Stimulated activated naive CD8-positive, alpha-beta T cell treated with anti-CD3 and anti-CD28 coated beads, Interleukin-15, Interleukin-2, amounts not matched to agents 100 ng/mL and 50 ng/mL, for 24 hours (primary cell): ENCODE results near the gene RNF150.

ENCODE experiments used
- H3K27ac Mint-ChIP-seq: one replicate; pipeline ENCODE4 v1.8.0; 2021; ENCODE audit warnings: mild to moderate bottlenecking, mixed read lengths
- H3K27me3 Mint-ChIP-seq: one replicate; pipeline ENCODE4 v1.8.0; 2021; ENCODE audit warnings: mixed read lengths
- H3K36me3 Mint-ChIP-seq: one replicate; pipeline ENCODE4 v1.8.0; 2021; ENCODE audit warnings: low read depth, mixed read lengths
- H3K4me1 Mint-ChIP-seq: one replicate; pipeline ENCODE4 v1.8.0; 2021; ENCODE audit warnings: low read depth, mixed read lengths
- H3K4me3 Mint-ChIP-seq: one replicate; pipeline ENCODE4 v1.8.0; 2021; ENCODE audit warnings: mild to moderate bottlenecking, mixed read lengths
- H3K9me3 Mint-ChIP-seq: one replicate; pipeline ENCODE4 v1.8.0; 2021; ENCODE audit warnings: mixed read lengths

RNF150 gene

DNA sequence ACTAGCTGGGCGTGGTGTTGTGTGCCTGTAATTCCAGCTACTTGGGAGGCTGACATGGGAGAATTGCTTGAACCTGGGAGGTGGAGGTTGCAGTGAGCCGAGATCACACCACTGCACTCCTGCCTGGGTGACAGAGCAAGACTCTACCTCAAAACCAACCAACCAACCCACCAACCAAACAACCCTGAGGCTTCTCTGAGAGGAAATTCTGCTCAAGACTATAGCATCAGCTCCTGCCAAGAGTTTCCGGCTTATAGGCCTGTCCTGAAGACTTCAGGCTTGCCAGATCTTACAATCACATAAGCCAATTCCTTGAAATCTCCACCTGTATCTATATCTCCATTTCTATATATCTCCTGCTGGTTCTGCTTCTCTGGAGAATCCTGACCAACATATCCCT is 203.3 kb downstream of the RNF150 start:
- Mint-ChIP-seq H3K36me3 (no peaks in the 10 kb centered on the region), H3K4me1 (no peaks in the 10 kb centered on the region)

DNA sequence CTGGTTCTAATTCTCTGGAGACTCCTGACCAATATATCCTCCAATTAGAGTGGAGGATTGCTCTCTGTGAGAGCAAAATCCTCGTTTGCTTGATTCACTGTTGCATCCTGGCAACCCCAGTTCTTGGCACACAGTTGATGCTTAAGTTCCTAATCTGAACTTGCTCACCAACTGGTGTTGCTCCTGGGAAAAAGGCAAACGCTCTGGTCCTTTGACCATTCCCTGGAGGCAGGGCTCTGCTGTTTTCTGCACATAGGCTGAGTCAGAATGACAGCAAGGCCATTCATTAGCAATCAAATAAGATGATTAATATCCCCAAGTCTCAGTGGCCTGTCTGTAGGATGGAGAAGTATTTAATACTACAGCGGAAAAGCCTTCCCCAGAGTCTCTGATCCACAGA is 204.4 kb downstream of the RNF150 start:
- H3K27me3 Mint-ChIP-seq = peaks cover 16% of the 10 kb centered on the region
- H3K36me3 Mint-ChIP-seq = no peaks in the 10 kb centered on the region
- no peak overlapping the region for H3K27ac Mint-ChIP-seq
- no peak overlapping the region for H3K4me3 Mint-ChIP-seq
- no peaks in the 10 kb centered on the region for H3K4me1 Mint-ChIP-seq
- H3K9me3 Mint-ChIP-seq = no peaks in the 10 kb centered on the region

More for the DNA sequence above, 203.3 kb downstream of the RNF150 start:
- Mint-ChIP-seq H3K4me3 (no peak overlapping the region), H3K9me3 (no peaks in the 10 kb centered on the region), H3K27me3 (peaks cover 16% of the 10 kb centered on the region), H3K27ac (no peak overlapping the region)

DNA sequence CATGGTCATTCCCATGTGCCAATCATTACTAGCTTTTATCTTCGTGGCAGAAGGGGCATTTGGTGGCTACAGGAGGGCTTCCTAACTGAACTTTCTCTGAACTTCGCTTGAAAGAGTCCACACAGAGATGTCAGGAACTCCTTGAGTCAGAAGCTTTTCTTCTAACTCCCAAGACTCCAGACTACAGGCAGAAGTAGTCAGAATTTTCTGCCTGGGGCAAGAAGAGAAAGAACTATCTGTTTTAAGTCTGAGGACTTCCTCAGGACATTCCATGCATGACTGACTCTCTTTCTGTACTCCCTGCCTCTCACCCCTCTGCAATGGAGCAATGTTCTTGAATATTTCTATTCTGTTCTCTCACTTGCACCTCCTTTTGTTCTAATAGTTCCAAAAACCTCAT is 206.6 kb downstream of the RNF150 start:
- no peaks in the 10 kb centered on the region for H3K4me1 Mint-ChIP-seq
- no peak overlapping the region for H3K27ac Mint-ChIP-seq
- no peaks in the 10 kb centered on the region for H3K36me3 Mint-ChIP-seq

DNA sequence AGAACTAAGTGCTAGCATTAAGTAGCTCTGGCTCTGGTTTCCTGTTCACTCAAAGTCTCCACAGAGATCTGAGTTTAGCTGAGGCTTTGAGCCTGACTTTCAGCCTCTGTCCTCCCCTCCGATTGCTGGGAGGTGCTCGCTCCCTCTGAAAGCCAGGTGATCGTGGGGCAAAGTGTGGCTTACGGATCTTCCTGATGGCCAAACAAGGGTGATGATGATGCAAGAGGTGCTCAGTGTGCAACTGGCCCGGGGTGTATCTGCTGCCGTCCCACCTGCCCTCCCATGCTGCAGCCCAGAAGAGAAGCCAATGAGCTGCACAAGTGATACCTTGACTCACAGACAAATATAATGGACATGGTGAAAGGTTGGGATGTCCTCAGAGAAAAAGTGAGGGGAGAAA is 207.9 kb downstream of the RNF150 start:
- Mint-ChIP-seq H3K27ac (no peak overlapping the region), H3K4me3 (no peak overlapping the region), H3K27me3 (peaks cover 3% of the 10 kb centered on the region), H3K9me3 (no peaks in the 10 kb centered on the region), H3K4me1 (no peaks in the 10 kb centered on the region), H3K36me3 (no peaks in the 10 kb centered on the region)

More for the DNA sequence above, 206.6 kb downstream of the RNF150 start:
- H3K4me3 Mint-ChIP-seq = no peak overlapping the region
- peaks cover 10% of the 10 kb centered on the region for H3K27me3 Mint-ChIP-seq
- no peaks in the 10 kb centered on the region for H3K9me3 Mint-ChIP-seq

DNA sequence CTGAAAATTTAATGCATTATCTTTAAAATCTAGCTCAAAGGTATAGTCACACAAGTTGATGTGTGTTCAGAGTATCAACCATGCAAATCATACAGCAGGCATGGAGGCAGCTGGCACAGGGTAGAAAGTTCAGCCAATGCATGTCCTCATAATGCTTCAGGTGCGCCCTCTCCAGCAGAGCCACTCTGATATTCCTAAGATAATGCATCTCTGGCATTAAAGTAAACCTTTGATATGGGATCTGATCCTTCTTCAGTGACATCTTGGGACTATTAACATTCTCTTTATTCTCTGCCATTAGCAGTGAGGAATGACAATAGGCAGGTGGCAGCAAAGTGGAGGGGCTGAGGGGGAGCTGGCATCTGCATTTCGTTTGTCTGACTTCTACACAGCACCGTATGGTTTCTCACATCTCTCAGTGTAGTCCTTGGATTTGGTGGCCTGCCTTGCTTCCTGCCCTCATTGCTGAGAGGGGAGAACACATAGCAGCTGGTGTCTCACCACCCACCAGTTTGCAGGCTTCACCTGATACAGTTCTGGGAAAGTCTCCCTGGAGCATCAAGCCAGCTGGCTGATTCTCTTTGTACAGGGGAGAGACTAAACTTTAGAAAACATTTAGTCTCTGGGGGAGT is 208.4 kb downstream of the RNF150 start:
- H3K36me3 Mint-ChIP-seq = no peaks in the 10 kb centered on the region
- H3K27me3 Mint-ChIP-seq = no peaks in the 10 kb centered on the region
- no peaks in the 10 kb centered on the region for H3K9me3 Mint-ChIP-seq
- no peak overlapping the region for H3K27ac Mint-ChIP-seq
- H3K4me3 Mint-ChIP-seq = no peak overlapping the region
- H3K4me1 Mint-ChIP-seq = no peaks in the 10 kb centered on the region

DNA sequence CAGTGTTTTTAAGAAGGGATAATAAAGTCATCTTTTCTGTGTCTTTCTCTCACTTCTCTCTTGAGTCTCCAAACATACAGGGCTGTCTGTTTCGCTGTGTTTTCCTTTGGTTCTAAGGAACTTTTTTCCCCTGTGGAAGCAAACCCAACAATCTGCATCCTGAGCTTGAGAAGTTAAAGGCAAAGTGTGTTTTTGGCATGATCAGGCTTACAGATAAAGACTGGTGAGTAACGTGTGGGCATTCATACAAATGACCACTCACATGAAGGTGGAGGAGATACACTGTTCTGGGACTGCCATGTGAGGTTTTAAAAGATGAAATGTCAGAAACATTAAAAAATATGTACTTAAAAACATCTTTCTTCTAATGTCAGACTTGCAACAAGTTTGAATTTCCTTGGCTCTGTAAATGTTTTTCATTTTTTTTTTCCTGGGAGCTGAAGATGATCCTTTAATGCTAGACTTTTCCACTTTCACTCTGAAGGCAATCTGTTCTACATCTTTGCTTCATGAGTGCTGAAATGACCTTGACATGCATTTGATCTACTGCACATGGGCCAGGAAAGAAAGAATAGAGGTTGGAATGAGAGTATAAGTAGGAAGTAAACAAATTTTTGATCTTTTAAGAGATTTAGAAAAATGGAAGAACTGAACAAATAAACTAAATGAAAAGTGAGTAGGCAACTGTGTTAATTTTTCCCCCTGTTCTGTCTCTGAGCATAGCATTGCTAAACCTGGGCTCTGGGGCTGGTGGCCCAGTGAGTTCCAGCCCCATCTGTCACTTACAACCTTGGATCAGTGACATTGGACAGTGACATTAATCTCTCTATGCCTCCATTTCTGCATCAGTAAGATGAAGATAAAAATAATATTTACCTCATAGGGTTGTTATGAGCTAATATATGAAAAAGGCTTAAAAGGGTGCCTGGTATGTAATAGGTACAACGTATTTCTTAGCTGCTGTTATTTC is 226.0 kb downstream of the RNF150 start:
- no peaks in the 10 kb centered on the region for H3K36me3 Mint-ChIP-seq
- H3K9me3 Mint-ChIP-seq = no peaks in the 10 kb centered on the region
- no peak overlapping the region for H3K27ac Mint-ChIP-seq
- H3K4me1 Mint-ChIP-seq = no peaks in the 10 kb centered on the region
- H3K4me3 Mint-ChIP-seq = no peak overlapping the region
- H3K27me3 Mint-ChIP-seq = no peaks in the 10 kb centered on the region

DNA sequence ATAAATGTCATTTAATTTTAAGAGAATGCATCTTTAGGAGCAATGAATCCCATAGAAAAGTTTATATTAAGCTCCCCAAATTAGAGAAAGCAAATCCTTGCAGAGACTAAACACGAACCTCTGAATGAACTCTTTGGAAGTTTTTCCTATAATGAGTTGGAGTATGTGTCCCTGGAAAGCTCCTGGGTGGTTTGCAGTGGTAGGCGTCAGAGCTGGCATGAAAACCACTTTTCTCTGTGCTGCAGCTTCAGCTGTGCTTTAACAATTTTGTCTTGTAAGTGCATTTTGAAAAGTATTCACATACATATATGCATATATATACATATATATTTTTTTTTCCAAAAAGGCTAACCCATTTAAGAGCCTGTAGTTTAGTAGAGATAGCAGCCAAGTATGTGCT is 228.4 kb downstream of the RNF150 start:
- Mint-ChIP-seq H3K27me3 (no peaks in the 10 kb centered on the region), H3K36me3 (no peaks in the 10 kb centered on the region), H3K4me1 (no peaks in the 10 kb centered on the region), H3K4me3 (no peak overlapping the region), H3K27ac (no peak overlapping the region), H3K9me3 (no peaks in the 10 kb centered on the region)

DNA sequence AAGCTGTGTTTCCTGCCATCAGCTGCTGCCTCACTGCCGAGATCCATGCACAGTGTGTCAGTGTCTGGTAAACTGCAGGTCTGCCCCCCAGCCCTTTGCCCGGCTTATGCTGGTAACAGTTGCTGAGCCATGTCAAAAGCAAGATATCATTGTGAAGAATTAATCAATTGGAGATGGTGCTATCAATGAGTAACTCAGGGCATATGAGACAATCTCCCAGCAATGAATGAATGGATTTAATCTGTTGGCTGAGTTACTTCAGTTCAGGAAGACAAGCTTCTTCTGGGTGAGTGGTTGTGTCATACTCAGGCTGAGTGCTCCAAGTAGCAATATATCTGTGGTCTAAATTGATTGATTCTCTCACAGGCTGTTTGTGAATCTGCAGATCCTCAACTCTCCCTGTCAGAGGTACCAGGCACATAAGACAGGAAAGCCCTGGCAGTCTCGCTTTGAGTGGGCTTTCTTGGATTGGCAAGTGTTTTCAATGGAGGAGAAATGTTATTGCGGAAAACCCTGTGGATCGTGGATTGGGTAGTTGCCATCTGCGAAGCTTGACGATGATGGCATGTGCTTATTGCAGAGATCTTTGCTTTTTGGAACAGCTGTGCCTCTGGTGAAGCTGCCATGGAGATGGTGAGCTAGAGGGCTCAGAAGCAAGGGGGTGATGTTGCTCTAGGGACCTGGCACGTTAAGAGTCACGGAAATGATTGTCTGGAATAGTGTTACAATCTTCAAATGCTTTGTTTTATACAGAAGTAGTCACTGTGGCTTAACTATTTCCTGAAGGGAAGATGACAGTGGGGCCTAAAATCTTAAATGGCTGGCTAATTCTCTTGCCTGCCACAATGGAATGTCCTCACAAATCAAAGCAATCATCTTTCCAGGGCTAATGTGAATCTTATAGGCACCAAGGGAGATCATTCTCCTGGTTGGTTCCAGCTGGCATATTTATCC is 229.5 kb downstream of the RNF150 start:
- Mint-ChIP-seq H3K4me1 (no peaks in the 10 kb centered on the region), H3K27ac (no peak overlapping the region), H3K9me3 (no peaks in the 10 kb centered on the region), H3K27me3 (no peaks in the 10 kb centered on the region), H3K36me3 (no peaks in the 10 kb centered on the region), H3K4me3 (no peak overlapping the region)

DNA sequence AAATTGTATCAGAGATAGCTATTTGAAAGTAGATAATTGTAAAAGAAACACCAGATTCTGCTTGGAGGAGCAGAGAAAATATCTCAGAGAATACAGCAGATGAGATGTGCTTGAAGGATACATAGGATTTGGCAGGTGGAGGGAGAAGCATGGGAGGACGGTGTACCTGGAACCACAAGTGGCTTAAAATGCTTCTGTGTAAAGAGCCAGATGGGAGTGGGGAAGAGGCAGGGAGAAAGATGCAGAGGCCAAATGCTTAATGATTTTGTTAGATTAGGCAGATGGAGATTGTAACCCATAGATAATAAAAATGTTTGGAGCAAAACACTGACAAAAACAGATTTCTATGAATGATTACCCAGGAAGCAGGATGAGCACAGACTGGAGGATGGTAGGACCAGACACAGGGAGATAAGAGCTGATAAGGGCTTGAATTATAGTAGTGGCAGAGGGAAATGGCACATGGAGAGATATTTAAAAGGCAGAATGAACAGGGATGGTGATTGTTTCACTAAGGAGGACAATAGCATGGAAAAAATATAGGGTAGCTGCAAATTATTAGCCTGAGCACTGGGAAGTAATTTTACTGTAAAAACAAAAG is 231.4 kb downstream of the RNF150 start:
- Mint-ChIP-seq H3K9me3 (no peaks in the 10 kb centered on the region), H3K27me3 (no peaks in the 10 kb centered on the region), H3K36me3 (no peaks in the 10 kb centered on the region), H3K4me3 (no peak overlapping the region), H3K27ac (no peak overlapping the region), H3K4me1 (no peaks in the 10 kb centered on the region)

DNA sequence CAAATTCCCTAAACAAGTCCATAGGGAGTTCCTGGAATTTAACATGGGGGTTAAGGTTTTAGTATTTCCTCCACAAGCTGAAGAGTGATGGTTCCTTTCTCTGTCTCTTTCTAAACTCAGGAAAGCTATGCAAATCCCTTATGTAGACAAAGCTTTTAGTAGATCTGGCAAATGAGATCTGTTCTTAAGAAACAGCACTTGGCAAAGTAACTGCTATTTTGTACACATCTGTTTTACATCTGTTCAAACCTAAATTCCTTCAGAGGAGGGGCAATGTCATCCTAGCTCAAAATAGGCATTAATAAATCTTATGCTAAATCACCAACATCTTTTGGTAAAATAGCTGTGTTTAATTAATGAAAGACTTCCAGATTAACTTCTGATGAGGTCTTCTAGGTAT is 239.3 kb downstream of the RNF150 start:
- Mint-ChIP-seq H3K27ac (no peak overlapping the region), H3K9me3 (no peaks in the 10 kb centered on the region), H3K4me3 (no peak overlapping the region), H3K27me3 (no peaks in the 10 kb centered on the region), H3K4me1 (no peaks in the 10 kb centered on the region), H3K36me3 (no peaks in the 10 kb centered on the region)

DNA sequence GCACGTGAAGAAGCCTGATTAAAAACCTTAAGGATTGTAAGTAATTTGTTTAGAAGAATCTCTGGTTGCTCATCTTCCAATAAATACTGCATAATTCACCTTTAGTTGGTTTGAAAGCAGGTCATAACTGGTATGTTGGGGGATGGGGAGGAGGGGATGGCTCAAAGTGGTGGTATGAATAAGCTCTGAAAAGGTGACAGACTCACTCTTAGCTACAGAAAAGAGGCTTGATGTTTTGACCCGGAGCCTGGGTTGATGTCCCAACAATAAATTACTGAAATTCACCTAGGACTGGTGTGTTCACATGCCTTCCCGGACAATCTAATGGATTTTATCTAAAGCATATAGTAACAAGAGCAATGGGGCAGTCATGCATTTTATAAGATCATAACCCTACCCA is 245.2 kb downstream of the RNF150 start:
- no peak overlapping the region for H3K27ac Mint-ChIP-seq
- H3K4me1 Mint-ChIP-seq = no peaks in the 10 kb centered on the region
- H3K9me3 Mint-ChIP-seq = peaks cover 13% of the 10 kb centered on the region
- no peak overlapping the region for H3K4me3 Mint-ChIP-seq
- no peaks in the 10 kb centered on the region for H3K36me3 Mint-ChIP-seq
- no peaks in the 10 kb centered on the region for H3K27me3 Mint-ChIP-seq

DNA sequence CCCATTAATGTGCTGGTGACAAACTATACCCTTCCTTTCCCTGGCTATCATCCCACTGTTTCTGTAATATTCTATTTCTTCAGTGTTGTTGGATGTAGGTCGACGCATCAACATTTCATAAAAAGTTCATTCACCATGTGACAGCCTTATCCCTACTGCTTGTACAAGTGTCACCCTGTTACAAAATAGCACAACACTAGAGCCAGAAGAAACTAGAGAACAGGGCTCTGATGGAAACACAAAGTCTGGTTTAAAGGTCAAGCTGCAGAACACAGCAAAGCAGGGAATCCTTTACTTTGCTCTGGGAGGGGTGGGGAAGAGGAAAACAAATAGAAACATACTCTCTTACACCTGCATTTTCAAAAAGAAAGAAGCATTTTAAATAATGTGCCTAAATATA is 245.8 kb downstream of the RNF150 start:
- H3K27me3 Mint-ChIP-seq = no peaks in the 10 kb centered on the region
- no peaks in the 10 kb centered on the region for H3K36me3 Mint-ChIP-seq
- H3K27ac Mint-ChIP-seq = no peak overlapping the region
- H3K4me3 Mint-ChIP-seq = no peak overlapping the region
- H3K9me3 Mint-ChIP-seq = peaks cover 13% of the 10 kb centered on the region
- H3K4me1 Mint-ChIP-seq = no peaks in the 10 kb centered on the region

DNA sequence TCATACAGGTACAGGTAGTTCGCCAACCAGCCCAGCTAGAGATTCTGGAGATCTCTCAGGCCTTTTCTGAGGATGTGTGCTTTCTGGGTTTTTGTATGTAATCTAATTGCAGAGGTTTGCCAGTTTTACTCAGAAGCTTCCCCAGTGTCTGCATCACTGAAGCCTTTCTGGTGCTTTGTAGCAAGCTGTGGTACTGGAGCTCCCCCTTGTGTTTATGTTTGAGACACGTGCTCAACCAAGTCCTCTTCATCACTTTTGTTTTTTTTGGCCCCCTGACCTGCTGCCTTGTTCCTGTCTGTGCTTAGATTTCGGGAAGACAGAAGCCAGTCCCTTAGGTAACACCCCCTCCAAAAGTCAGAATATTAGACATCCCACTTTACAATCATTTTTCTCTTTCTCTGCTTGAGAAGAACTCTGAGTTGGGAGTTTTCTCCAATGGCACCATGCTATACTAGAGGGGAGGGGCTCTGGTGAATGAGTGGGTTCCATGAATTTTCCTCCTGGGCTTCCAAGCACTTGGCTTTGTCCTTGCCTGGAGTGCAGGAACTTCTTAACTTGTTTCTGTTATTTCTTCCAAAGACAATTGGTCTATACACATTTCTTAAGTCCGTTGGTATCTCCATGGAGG is 248.7 kb downstream of the RNF150 start:
- no peaks in the 10 kb centered on the region for H3K36me3 Mint-ChIP-seq
- peaks cover 16% of the 10 kb centered on the region for H3K9me3 Mint-ChIP-seq
- H3K4me1 Mint-ChIP-seq = no peaks in the 10 kb centered on the region
- H3K27ac Mint-ChIP-seq = no peak overlapping the region
- no peaks in the 10 kb centered on the region for H3K27me3 Mint-ChIP-seq
- no peak overlapping the region for H3K4me3 Mint-ChIP-seq

DNA sequence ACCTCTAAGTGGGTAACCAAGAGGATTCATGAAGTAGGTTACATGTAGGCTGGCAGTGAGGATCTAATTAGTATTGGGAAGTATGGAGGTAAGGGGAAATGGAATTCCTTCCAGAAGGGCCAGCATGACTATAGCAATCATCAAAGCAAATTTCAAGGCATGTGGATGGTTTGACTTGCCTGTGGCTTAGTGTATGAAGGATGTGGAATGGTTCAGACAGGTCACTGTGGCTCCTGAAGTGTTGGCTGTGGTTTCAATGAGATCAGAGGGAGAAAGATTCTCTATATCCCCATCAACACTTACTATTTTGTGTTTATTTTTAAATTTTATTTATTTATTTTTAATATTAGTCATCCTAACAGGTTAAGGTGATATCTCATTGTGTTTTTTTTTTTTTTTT is 255.5 kb downstream of the RNF150 start:
- no peak overlapping the region for H3K4me3 Mint-ChIP-seq
- no peaks in the 10 kb centered on the region for H3K27me3 Mint-ChIP-seq
- peaks cover 16% of the 10 kb centered on the region for H3K9me3 Mint-ChIP-seq
- H3K4me1 Mint-ChIP-seq = no peaks in the 10 kb centered on the region
- H3K27ac Mint-ChIP-seq = no peak overlapping the region
- H3K36me3 Mint-ChIP-seq = no peaks in the 10 kb centered on the region
